ENCODE results near the gene MROH2A. TPM values are rescaled to one million over a fixed set of nuclear protein-coding genes. Genes with fewer than 3 reads are reported as not detected.

The MROH2A gene
- total and polyA plus RNA-seq, 4 donors = 0.08 to 0.28 (median 0.09) TPM; not detected in 1

GRCh38 chr2:233846387-233847247, 68.5 kb downstream of the MROH2A start (continued):
- no peak for TF ChIP-seq CTCF (IDR thresholded peaks at IDR 0.05; ENCODE audit: low read depth, low read length, missing input control)
- TF ChIP-seq EGR1 (IDR thresholded peaks at IDR 0.05; ENCODE audit: low read depth in 2 of 2) = no peak
- TF ChIP-seq NR2F2 (IDR thresholded peaks at IDR 0.05) = no peak

- Histone ChIP-seq H3K9ac (ENCODE audit: low read depth in 1 of 2, low read length in 2 of 2) (no peak overlapping the region), H3K4me3 (ENCODE audit: low read depth in 1 of 3, low read length in 3 of 3) (no peak overlapping the region), H3K27me3 (ENCODE audit: control insufficient read depth in 4 of 4, insufficient read depth in 4 of 4, low read length in 3 of 4) (no peaks in the 10 kb centered on the region), H3K36me3 (ENCODE audit: control insufficient read depth in 4 of 4, insufficient read depth in 3 of 4, low read depth in 1 of 4, low read length in 3 of 4) (no peaks in the 10 kb centered on the region), H3K27ac (ENCODE audit: low read depth in 1 of 2, low read length in 2 of 2) (no peak overlapping the region), H3K4me1 (ENCODE audit: control insufficient read depth in 4 of 4, insufficient read depth in 4 of 4, low read length in 3 of 4) (no peaks in the 10 kb centered on the region), H3K9me3 (ENCODE audit: control insufficient read depth in 4 of 4, low read length in 3 of 4) (no peaks in the 10 kb centered on the region)
- WGBS = 96% methylated on average over 13 of the region's 13 CpGs
- TF ChIP-seq TAF1 (conservative IDR thresholded peaks at IDR 0.05) (no peak), CTCF (IDR thresholded peaks at IDR 0.05; ENCODE audit: low read depth, low read length, missing input control) (no peak), EGR1 (IDR thresholded peaks at IDR 0.05; ENCODE audit: low read depth in 2 of 2) (no peak), HNF4G (IDR thresholded peaks at IDR 0.05) (no peak), ATF3 (IDR thresholded peaks at IDR 0.05) (no peak), FOXA1 (IDR thresholded peaks at IDR 0.05) (no peak), HNF4A (conservative IDR thresholded peaks at IDR 0.05) (no peak)
- DNase-seq (ENCODE audit: low spot score) = peak; percentile 19
Observed at GRCh38 chr2:233847248-233847898, 69.2 kb downstream of the MROH2A start.

- TF ChIP-seq RAD21 (IDR thresholded peaks at IDR 0.05) (no peak), TAF1 (conservative IDR thresholded peaks at IDR 0.05) (no peak), JUND (IDR thresholded peaks at IDR 0.05) (no peak)
- WGBS = 96% methylated on average over 13 of the region's 13 CpGs
- Histone ChIP-seq H3K36me3 (ENCODE audit: control insufficient read depth in 4 of 4, insufficient read depth in 3 of 4, low read depth in 1 of 4, low read length in 3 of 4) (no peaks in the 10 kb centered on the region), H3K9me3 (ENCODE audit: control insufficient read depth in 4 of 4, low read length in 3 of 4) (no peaks in the 10 kb centered on the region), H3K4me3 (ENCODE audit: low read depth in 1 of 3, low read length in 3 of 3) (no peak overlapping the region), H3K4me1 (ENCODE audit: control insufficient read depth in 4 of 4, insufficient read depth in 4 of 4, low read length in 3 of 4) (no peaks in the 10 kb centered on the region), H3K27me3 (ENCODE audit: control insufficient read depth in 4 of 4, insufficient read depth in 4 of 4, low read length in 3 of 4) (no peaks in the 10 kb centered on the region), H3K9ac (ENCODE audit: low read depth in 1 of 2, low read length in 2 of 2) (no peak overlapping the region), H3K27ac (ENCODE audit: low read depth in 1 of 2, low read length in 2 of 2) (no peak overlapping the region)
- no peak for DNase-seq (ENCODE audit: low spot score)
Observed at GRCh38 chr2:233848276-233848675, 70.1 kb downstream of the MROH2A start.
